Measurements from ENCODE around the gene GPI. TPM values are rescaled to one million over a fixed set of nuclear protein-coding genes. Genes with fewer than 3 reads are reported as not detected.

GPI gene
- total RNA-seq, 6 donors from 2014 or later: 90.4 to 198 (median 128) TPM

- no peaks in the 10 kb centered on the region for H3K9me3 ChIP-seq
- ATAC-seq (ENCODE audit: low FRiP score in 2 of 2) (no peak), DNase-seq (no peak)
- H3K36me3 ChIP-seq: peaks cover 16 to 84% (median 46%) of the 10 kb centered on the region in 4 donors
- H3K27ac ChIP-seq: no peak overlapping the region
- WGBS, 2 donors: 95 to 97% methylated on average over 2 of the region's 2 CpGs
- TF ChIP-seq EP300 (IDR thresholded peaks at IDR 0.05) (no peak), POLR2A (IDR thresholded peaks at IDR 0.05) (no peak), POLR2AphosphoS5 (IDR thresholded peaks at IDR 0.05) (no peak)
- TF ChIP-seq, protein P1, sequence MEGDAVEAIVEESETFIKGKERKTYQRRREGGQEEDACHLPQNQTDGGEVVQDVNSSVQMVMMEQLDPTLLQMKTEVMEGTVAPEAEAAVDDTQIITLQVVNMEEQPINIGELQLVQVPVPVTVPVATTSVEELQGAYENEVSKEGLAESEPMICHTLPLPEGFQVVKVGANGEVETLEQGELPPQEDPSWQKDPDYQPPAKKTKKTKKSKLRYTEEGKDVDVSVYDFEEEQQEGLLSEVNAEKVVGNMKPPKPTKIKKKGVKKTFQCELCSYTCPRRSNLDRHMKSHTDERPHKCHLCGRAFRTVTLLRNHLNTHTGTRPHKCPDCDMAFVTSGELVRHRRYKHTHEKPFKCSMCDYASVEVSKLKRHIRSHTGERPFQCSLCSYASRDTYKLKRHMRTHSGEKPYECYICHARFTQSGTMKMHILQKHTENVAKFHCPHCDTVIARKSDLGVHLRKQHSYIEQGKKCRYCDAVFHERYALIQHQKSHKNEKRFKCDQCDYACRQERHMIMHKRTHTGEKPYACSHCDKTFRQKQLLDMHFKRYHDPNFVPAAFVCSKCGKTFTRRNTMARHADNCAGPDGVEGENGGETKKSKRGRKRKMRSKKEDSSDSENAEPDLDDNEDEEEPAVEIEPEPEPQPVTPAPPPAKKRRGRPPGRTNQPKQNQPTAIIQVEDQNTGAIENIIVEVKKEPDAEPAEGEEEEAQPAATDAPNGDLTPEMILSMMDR (IDR thresholded peaks at IDR 0.05): no peak
- peaks cover 0 to 7% (median 5%) of the 10 kb centered on the region in 4 donors for H3K4me1 ChIP-seq
- H3K4me3 ChIP-seq: no peak overlapping the region
- no peaks in the 10 kb centered on the region for H3K27me3 ChIP-seq
Observed at GRCh38 chr19:34337739-34338138, 27.3 kb upstream of the GPI start.

DNA sequence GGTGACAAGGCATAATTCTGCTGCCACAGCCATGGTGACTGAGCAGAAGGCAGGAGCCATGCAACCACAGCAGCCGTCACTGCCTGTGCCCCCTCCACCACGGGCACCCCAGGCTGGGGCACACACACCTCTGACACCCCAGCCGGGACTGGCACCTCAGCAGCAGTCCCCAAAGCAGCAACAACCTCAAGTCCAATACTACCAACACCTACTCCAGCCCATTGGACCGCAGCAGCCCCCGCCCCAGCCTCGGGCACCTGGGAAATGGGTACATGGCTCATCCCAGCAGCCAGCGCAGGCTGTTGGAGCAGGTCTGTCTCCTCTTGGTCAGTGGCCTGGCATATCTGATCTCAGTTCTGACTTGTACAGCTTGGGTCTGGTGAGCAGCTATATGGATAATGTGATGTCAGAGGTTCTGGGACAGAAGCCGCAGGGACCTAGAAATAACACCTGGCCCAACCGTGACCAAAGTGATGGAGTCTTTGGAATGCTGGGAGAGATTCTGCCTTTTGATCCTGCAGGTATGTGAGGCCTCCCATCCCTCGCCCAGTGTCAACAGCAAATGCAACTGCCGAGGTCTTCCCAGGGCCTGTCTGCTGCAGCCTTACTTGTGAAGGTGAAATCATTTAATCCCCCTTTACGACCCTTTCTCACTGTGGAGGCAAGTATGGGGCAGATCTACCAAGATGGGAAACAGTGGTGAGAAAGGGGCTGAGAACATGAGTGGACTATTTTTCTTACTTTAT lies 22.9 kb upstream of the GPI start:
- Histone ChIP-seq H3K27me3 (no peaks in the 10 kb centered on the region), H3K27ac (no peak overlapping the region), H3K4me3 (no peak overlapping the region), H3K4me1 (peaks cover 0 to under 1% (median 0%) of the 10 kb centered on the region in 4 donors), H3K9me3 (no peaks in the 10 kb centered on the region), H3K36me3 (peaks cover 9 to 87% (median 54%) of the 10 kb centered on the region in 4 donors)
- WGBS, 2 donors: 83 to 95% methylated on average over 5 to 12 of the region's 12 CpGs
- ATAC-seq (ENCODE audit: low FRiP score in 2 of 2) (peak in 1 of 2 donors; percentile 44), DNase-seq (peak in 1 of 2 donors; percentile 50)
- TF ChIP-seq POLR2AphosphoS5 (IDR thresholded peaks at IDR 0.05) (no peak), POLR2A (IDR thresholded peaks at IDR 0.05) (no peak), EP300 (IDR thresholded peaks at IDR 0.05) (no peak)
- TF ChIP-seq, protein P1 (IDR thresholded peaks at IDR 0.05): no peak

DNA sequence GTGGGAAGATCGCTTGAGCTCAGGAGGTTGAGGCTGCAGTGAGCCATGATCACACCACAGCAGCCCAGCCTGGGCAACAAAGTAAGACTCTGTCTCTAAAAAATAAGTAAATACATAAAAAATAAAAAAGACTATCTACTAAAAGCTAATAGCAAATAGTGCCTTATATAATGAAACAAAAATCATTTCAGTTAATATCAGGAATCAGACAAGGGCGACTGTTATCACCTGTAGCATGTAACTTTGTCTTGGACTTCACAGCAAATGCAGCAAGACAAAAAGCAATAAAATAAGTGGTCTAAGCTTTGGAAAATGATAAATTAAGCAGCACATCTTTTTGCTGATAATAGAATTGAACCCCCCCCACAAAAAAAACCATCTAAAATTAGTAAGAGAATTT lies 21.2 kb upstream of the GPI start:
- Histone ChIP-seq H3K27ac (no peak overlapping the region), H3K9me3 (no peaks in the 10 kb centered on the region), H3K27me3 (no peaks in the 10 kb centered on the region), H3K36me3 (peaks cover 9 to 92% (median 62%) of the 10 kb centered on the region in 4 donors), H3K4me3 (no peak overlapping the region), H3K4me1 (no peaks in the 10 kb centered on the region)
- DNase-seq (no peak), ATAC-seq (ENCODE audit: low FRiP score in 2 of 2) (no peak)
- TF ChIP-seq EP300 (IDR thresholded peaks at IDR 0.05) (no peak), POLR2A (IDR thresholded peaks at IDR 0.05) (no peak), POLR2AphosphoS5 (IDR thresholded peaks at IDR 0.05) (no peak)
- TF ChIP-seq, protein P1 (IDR thresholded peaks at IDR 0.05): no peak
- 96 to 98% methylated on average over 2 of the region's 2 CpGs for WGBS, 2 donors

DNA sequence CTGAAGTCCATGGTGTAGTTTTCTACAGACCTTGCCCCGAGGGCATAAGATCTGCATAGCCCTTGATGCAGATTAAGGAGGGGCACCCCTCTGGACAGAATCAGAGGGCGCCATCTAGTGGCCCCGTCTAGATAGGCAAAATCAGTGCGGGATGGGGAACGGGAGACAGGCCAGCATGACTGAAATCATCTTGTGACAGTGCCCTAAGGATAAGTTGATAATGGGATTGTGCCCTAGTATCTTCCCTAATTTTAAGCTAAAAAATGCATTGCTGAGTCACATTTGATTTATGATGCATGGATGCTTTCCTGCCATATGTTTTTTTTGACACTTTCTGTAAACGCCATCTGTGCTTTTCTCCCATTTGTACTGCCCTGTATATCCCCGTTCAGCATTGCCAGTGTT lies 19.0 kb upstream of the GPI start:
- Histone ChIP-seq H3K27ac (no peak overlapping the region), H3K36me3 (peaks cover 6 to 89% (median 62%) of the 10 kb centered on the region in 4 donors), H3K27me3 (no peaks in the 10 kb centered on the region), H3K9me3 (no peaks in the 10 kb centered on the region), H3K4me3 (no peak overlapping the region), H3K4me1 (no peaks in the 10 kb centered on the region)
- WGBS, 2 donors: 35 to 36% methylated on average over 7 of the region's 7 CpGs
- no peak for TF ChIP-seq EP300 (IDR thresholded peaks at IDR 0.05)
- TF ChIP-seq, protein P1 (IDR thresholded peaks at IDR 0.05): peak; percentile 63 to 81 (median 72)
- TF ChIP-seq POLR2AphosphoS5 (IDR thresholded peaks at IDR 0.05): no peak
- peak in 1 of 2 donors; percentile 69 for DNase-seq
- ATAC-seq (ENCODE audit: low FRiP score in 2 of 2): peak; percentile 83 to 86

Measured in upper lobe of left lung (tissue), 6 donors.